Adrenal gland (tissue), 12 donors: ENCODE measurements around the gene CYCS. TPM values are rescaled to one million over a fixed set of nuclear protein-coding genes. Genes with fewer than 3 reads are reported as not detected.
"Not testable (repeated sequence)": the region's sequence is repeated elsewhere in the genome, so short reads cannot be mapped to it uniquely, and the experiment has no call there.

Experiments
- DNase-seq, 7 donors: peaks; one replicate each; pipeline ENCODE4 v3.0.0-alpha.2; 2019 to 2020
- H3K27ac ChIP-seq, 5 donors: fragments of 200-600 bp; sonication (generic) in 4 of 5; 1 replicate in 3 of 5; 2 replicates in 2 of 5; pipeline versions ENCODE4 v1.5.1 to v1.8.0; 2016 to 2020; ENCODE audit warnings: mild to moderate bottlenecking in 1 of 5
- H3K27me3 ChIP-seq: fragments of 200-600 bp; 2 replicates; pipeline ENCODE4 v1.8.0; 2021
- H3K36me3 ChIP-seq, 2 donors: fragments of 200-600 bp; replicated peaks in 1 of 2; 1 replicate in 1 of 2; 2 replicates in 1 of 2; pipeline versions ENCODE4 v1.5.1 to v1.8.0; 2018 to 2022
- H3K4me1 ChIP-seq, 2 donors: fragments of 200-600 bp; replicated peaks in 1 of 2; 1 replicate in 1 of 2; 2 replicates in 1 of 2; pipeline versions ENCODE4 v1.5.1 to v1.8.0; 2018 to 2021
- H3K4me3 ChIP-seq, 4 donors: fragments of 200-600 bp; sonication (generic) in 3 of 4; one replicate each; pipeline ENCODE4 v1.5.1; 2016 to 2018
- H3K9me3 ChIP-seq, 3 donors: fragments of 200-600 bp; sonication (generic) in 1 of 3; replicated peaks in 1 of 3; 1 replicate in 2 of 3; 2 replicates in 1 of 3; pipeline versions ENCODE4 v1.5.1 to v1.8.0; 2016 to 2021
- CTCF ChIP-seq, 6 experiments: fragments of 450-650 bp in 4 of 6; fragments of 200-600 bp in 2 of 6; sonication (generic) in 1 of 6; IDR thresholded peaks; 1 replicate in 5 of 6; 2 replicates in 1 of 6; pipeline versions ENCODE4 v1.5.1 to v1.8.0; 2016 to 2021; ENCODE audit warnings: antibody characterized with exemption in 6 of 6, mild to moderate bottlenecking in 2 of 6, moderate library complexity in 1 of 6
- POLR2A ChIP-seq, 2 donors: fragments of 450-650 bp; IDR thresholded peaks; one replicate each; pipeline ENCODE4 v1.6.1; 2017; ENCODE audit warnings: antibody characterized with exemption in 2 of 2, mild to moderate bottlenecking in 2 of 2, moderate library complexity in 1 of 2
- WGBS, 4 donors: extraction: QIAGEN DNeasy Blood & Tissue Kit in 2 of 4; methylation state at CpG; one replicate each; pipeline versions ENCODE4 v1.1.5 to v1.1.7; 2013 to 2017; 5-methylcytosine and 5-hydroxymethylcytosine counted together
- intact Hi-C, 2 donors: fragments of 100-400 bp; cut with DNase I; formaldehyde crosslinking; loops; one replicate each; pipeline versions ENCODE4 v1.14.1 to v1.15.0; 2022 to 2023
- polyA plus RNA-seq, 3 donors: library from polyadenylated mRNA; stranded (reverse); fragments of 200-250 nt in 2 of 3; fragments of 350-450 nt in 1 of 3; fragmentation: Illumina TruSeq in 1 of 3; extraction: RNeasy Lipid Tissue Mini Kit (QIAGEN cat#74804) in 1 of 3; gene quantifications; one replicate each; pipeline ENCODE4 v1.2.3, GENCODE V29; 2013 to 2014
- total RNA-seq, 9 donors: library from RNA; depleted of rRNA in 4 of 9; stranded (reverse); fragments of >200 nt in 4 of 9; fragments of 120-200 nt in 1 of 9; fragmentation: NEBNext Ultra II Directional in 1 of 9; extraction: Animal tissue kit (Norgen Biotek cat#: 25700) in 1 of 9; gene quantifications; one replicate each; pipeline versions ENCODE4 v1.1.0 to v1.2.4, GENCODE V29; 2013 to 2023
- donor health status: healthy with polysubstance abuse.
- donor health status: Bipolar disorder and iron deficiency.
- donor health status: DM: yes; HTN: yes; CAD: no.
- donor health status: DM: no; HTN: no; CAD: no.
- donor health status: DM: no; HTN: no; CAD: no.
- donor health status: DM: yes; HTN: yes; CAD: no.

Gene CYCS
- total and polyA plus RNA-seq, 12 donors, result 15.0 to 241 (median 53.0) TPM

DNA sequence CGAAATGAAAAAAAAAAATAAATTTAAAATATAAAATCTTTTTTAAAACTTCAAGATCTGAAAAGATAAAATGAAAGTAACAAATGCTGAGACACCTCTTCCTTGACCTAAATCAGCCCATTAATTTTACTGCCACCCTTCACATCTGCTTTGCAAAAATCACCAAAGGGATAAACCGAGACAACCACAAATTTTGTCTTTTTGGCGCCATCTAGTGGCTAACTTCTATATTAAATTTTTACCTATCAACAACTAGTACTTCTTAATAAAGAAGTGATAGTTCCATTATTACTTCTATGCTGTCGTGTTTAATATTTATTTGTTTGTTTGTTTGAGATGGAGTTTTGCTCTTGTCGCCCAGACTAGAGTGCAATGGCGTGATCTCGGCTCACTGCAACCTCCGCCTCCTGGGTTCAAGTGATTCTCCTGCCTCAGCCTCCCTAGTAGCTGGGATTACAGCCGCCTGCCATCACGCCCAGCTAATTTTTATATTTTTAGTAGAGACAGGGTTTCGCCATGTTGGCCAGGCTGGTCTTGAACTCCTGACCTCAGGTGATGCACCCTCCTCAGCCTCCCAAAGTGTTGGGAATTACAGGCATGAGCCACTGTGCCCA, 35.0 kb upstream of the CYCS start:
- H3K27me3 ChIP-seq, H3K27ac ChIP-seq, H3K36me3 ChIP-seq, H3K4me3 ChIP-seq, H3K9me3 ChIP-seq, H3K4me1 ChIP-seq, DNase-seq, intact Hi-C loops: not testable (repeated sequence)
- WGBS, 4 donors, result 45 to 58% (median 53%) methylated on average over 11 of the region's 11 CpGs
- TF ChIP-seq CTCF (IDR thresholded peaks at IDR 0.05), result peak; percentile 16 to 74 (median 40)

DNA sequence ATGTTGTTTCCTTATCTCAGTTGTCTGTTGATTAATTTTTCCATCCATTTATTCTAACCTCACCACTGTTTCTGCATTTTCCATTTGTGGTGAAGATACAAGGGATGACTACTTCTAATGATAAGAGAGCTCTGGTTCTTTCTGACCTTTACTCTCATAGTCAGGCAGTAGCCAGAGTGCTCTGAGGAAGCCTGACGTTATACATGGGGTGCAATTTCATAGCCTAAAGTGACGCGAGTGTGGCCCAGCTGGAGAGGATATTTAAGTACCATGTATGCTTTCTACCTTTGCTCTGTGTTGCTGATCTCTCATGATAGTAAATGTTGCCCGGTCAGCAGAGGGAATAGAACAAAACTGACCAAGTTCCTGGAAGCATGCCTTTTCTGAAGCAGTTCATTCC, 33.9 kb upstream of the CYCS start:
- H3K27me3 ChIP-seq, result no peaks in the 10 kb centered on the region
- 80 to 95% (median 92%) methylated on average over 4 of the region's 4 CpGs for WGBS, 4 donors

GRCh38 chr7:25151773-25152172, 26.7 kb upstream of the CYCS start:
- Histone ChIP-seq H3K4me1 (peaks cover 0 to 14% of the 10 kb centered on the region in 2 donors), H3K4me3 (no peak overlapping the region), H3K9me3 (no peaks in the 10 kb centered on the region), H3K27me3 (no peaks in the 10 kb centered on the region), H3K36me3 (peaks cover 0 to 2% of the 10 kb centered on the region in 2 donors), H3K27ac (no peak overlapping the region)
- no peak for DNase-seq
- intact Hi-C loops, result no loop called here
- 87 to 97% (median 92%) methylated on average over 2 of the region's 2 CpGs for WGBS, 4 donors
- no peak for TF ChIP-seq CTCF (IDR thresholded peaks at IDR 0.05)
- no peak for TF ChIP-seq POLR2A (IDR thresholded peaks at IDR 0.05)

More for the DNA sequence above, 33.9 kb upstream of the CYCS start:
- TF ChIP-seq POLR2A (IDR thresholded peaks at IDR 0.05) (no peak), CTCF (IDR thresholded peaks at IDR 0.05) (no peak)
- Histone ChIP-seq H3K4me1 (peaks cover 0 to 6% of the 10 kb centered on the region in 2 donors), H3K27ac (no peak overlapping the region), H3K4me3 (no peak overlapping the region), H3K36me3 (peaks cover 0 to under 1% of the 10 kb centered on the region in 2 donors), H3K9me3 (no peaks in the 10 kb centered on the region)
- DNase-seq, result no peak
- intact Hi-C loops, result no loop called here

- Histone ChIP-seq H3K4me3 (no peak overlapping the region), H3K27ac (peak overlapping the region in 2 of 5 donors; percentile 68 to 73), H3K9me3 (no peaks in the 10 kb centered on the region), H3K27me3 (no peaks in the 10 kb centered on the region), H3K36me3 (peaks cover 0 to 2% of the 10 kb centered on the region in 2 donors), H3K4me1 (peaks cover 0 to 14% of the 10 kb centered on the region in 2 donors)
- peak in 4 of 7 donors; percentile 31 to 56 (median 34) for DNase-seq
- WGBS, 4 donors, result 64 to 80% (median 71%) methylated on average over 1 of the region's 1 CpG
- intact Hi-C loops, result no loop called here
- no peak for TF ChIP-seq CTCF (IDR thresholded peaks at IDR 0.05)
- TF ChIP-seq POLR2A (IDR thresholded peaks at IDR 0.05), result no peak
These were observed 24.8 kb upstream of the CYCS start for GRCh38 chr7:25149836-25150235.
